22Rv1 (cell line): ENCODE results near the gene MAGI1.

Experiments
- ZFX ChIP-seq: fragments of 450-650 bp; IDR thresholded peaks from 2 replicates; pipeline ENCODE4 v1.6.1; 2017; ENCODE audit warnings: antibody characterized with exemption, borderline replicate concordance
- TF ChIP-seq, protein P1 (sequence below): fragments of 450-650 bp; IDR thresholded peaks from 2 replicates; pipeline ENCODE4 v1.5.1; 2017; ENCODE audit warnings: mild to moderate bottlenecking

GRCh38 chr3:65741540-65741939 is 297.2 kb downstream of the MAGI1 start:
- TF ChIP-seq ZFX = no peak
- TF ChIP-seq, protein P1, sequence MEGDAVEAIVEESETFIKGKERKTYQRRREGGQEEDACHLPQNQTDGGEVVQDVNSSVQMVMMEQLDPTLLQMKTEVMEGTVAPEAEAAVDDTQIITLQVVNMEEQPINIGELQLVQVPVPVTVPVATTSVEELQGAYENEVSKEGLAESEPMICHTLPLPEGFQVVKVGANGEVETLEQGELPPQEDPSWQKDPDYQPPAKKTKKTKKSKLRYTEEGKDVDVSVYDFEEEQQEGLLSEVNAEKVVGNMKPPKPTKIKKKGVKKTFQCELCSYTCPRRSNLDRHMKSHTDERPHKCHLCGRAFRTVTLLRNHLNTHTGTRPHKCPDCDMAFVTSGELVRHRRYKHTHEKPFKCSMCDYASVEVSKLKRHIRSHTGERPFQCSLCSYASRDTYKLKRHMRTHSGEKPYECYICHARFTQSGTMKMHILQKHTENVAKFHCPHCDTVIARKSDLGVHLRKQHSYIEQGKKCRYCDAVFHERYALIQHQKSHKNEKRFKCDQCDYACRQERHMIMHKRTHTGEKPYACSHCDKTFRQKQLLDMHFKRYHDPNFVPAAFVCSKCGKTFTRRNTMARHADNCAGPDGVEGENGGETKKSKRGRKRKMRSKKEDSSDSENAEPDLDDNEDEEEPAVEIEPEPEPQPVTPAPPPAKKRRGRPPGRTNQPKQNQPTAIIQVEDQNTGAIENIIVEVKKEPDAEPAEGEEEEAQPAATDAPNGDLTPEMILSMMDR = no peak
